D341Med (cell line): Measurements from ENCODE around the gene LIPF.
"Not testable (repeated sequence)": the region's sequence is repeated elsewhere in the genome, so short reads cannot be mapped to it uniquely, and the experiment has no call there.

Experiments
- DNase-seq: peaks from one replicate; pipeline ENCODE4 v3.0.0; 2012; ENCODE audit warnings: low spot score

LIPF gene

DNA sequence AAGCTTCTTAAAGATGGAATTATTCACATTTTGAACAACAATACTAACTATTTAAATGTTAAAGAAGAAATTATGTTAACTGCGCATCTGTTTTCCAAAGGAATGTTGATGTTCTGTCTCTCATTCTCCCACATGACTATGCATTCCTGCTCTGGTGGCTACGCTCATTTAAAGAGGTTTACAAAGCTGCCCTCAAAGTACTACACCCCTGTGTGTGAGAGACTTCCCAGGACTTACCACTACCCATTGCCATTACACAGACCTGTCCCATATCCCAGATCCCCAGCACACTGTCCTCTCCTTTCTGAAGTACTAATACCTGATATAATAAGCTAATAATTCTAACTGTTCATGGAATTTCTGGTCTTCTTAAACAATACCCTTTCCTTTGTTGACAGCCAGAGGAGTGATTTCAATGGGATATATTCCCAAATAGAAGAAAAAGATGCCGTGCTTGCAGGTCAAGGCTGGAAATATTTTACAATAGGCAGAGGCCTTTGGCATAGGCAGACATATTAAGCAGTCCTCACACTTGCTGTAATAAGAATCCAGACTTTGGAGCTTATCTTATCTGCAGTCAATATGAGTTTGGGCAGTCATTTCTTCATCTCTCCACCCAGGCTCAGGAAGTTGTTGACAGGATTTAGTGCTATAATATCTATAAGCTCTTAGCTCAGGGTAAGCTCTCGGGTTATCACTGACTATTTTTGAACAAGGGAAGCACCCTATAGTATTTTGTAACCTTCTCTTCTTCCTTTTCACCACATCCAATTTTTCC is 12.2 kb downstream of the LIPF start:
- no peak for DNase-seq

DNA sequence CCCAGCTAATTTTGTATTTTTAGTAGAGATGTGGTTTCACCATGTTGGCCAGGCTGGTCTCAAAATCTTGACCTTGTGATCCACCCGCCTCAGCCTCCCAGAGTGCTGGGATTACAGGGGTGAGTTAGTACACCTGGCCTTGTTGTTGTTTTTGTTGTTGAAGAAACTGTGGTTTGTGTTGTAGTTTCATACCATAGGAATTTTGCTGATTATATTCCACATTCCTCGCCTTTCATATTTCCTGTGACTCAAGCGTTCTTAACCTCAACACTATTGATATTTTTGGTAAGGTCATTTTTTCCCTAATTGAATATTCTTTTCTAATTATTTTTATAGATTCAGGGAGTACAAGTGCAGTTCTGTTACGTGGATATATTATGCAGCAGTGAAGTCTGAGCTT is 16.7 kb downstream of the LIPF start:
- no peak for DNase-seq

DNA sequence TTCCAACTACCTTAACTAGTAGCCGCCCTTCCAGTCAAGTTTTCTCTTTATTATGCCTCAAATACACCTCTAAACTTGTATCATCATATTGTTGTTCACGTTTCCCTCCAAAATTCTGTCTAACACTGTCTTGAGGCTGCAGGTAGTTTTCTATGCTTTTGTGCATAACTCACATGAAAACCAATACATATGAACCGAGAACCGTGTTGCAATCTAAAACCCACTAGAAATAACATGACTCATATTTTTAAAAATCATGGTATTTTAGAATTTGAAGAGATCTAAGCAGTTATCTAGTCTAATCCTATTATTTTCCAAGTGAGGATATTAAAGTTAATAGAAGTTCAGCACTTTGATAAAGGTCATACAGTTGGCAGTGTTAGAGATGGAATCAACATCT is 18.2 kb downstream of the LIPF start:
- no peak for DNase-seq

DNA sequence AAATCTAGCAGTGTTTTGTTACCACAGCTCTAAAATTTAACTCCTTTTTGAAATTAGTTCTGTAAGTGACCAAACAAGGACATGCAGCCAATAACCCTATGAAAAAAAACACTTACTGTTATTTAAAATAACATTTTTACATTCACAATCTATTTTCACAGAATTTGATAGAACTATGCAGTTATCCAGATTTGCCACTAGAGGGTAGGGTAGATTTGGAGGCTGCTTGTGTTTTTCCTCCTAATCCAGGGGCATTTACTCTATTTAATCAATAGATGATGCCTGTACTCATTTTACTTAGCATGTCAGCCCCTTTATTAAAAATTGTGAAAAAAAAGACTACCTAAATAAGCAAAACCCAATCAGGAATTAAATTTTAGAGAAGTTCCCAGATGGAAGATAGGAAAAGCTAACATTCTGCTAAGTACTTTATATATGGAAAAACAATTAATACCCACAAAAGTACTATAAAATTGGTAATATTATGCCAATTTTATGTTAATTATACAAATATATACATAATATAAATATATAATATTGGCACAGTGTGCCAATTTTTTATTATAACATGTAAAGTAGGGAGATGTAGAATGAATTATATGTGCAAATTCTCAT is 23.7 kb downstream of the LIPF start:
- DNase-seq, result peak; percentile 12

DNA sequence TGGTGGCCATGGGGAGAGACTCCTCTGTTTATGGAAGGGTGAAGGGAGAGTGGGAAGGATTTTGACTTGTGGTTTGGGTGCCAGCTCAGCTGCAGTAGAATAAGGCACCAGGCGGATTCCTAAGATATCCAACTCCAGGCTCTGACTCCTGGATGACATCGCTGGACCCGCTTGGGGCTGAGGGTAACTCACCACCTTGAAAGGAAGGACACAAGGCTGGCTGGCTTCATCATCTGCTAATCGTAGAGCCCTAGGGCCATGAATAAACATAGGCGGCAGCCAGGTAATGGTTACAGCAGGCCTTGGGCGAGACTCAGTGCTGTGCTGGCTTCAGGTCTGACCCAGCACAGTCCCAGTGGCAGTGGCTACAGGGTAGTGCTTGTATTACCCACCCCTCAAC is 25.1 kb downstream of the LIPF start:
- DNase-seq, result no peak

DNA sequence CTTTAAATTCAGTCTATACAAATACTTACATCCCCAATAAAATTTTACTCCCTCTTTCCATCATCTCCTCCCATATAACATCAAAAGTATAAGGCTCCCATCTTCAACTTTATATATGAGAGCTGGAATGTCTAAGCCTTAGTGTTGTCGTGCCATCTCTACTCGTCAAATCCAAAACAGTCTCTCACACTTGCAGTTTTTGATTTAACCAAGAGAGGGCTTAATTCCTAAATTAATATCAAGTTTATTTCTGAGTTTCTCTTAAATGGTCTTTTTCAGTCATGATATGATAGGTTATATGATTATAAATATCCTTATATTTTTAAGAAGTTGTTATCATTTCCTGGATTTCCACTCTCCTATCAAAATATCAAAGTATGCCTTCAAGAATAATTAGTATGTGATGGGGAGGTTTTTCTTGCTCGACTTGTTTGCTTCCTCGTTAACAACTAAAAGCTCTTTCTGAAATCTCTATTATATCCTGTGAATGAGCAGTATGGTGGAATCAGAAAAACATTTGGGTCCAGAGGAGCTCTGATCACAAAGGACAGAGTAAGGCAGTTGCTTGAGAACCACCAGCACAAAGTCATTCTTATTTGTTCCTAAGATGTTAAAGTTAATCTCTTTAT is 29.3 kb downstream of the LIPF start:
- DNase-seq, result no peak

DNA sequence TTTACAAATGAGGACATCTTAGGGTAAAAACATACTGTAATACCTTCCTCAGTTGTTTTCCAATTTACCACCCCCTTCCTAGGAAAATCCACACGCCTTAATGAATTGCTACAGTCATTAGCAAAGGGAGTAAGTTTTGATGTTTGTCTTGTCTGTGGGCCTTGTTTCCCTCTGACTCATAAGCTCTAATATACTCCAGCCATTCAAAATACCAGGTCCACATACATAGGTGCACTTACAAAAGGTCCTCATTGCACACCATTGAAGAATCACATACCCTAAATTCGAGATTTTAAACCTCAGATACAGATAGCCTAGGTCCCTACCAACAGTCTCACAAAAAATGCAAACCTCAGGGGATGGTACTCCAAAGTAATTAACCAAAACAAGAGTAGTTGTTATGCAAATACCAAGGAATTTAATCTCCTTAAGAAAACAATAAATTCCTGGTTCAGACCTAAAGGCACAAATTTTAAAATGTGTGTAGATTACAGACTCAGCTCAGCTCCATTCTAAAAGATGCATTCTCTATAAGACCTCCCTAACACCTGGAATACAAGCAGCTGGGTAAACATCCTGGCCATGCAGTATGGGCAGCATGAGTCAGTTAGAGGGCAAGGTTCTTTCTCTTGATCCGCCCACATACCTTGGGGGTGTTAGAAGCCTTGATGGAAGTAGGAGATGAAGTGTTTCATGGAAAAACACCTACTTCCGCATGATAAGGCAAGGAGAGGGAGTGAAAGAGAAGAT is 38.8 kb downstream of the LIPF start:
- DNase-seq, result no peak

DNA sequence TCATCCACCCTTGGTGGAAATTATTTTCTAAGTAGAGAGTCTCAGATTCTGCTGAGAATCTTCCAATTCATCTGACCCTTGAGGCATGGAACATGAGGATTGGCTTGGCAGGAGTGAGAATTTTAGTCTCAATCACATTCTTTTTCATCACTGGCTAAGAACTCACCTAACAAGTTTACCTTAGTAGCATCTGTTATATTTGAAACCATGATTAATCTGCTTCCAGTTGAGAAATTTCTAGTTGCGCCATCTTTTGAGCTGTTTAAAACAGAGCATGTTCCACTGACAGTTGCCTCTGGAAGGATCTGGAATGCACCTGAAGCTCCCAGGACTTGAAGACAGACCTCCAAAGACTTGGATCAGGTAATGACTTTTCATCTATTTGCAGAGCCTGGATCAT is 41.7 kb downstream of the LIPF start, which contains the start of gene LIPK:
Gene LIPK, plus strand, starts transcription at position 292 of the 400 bp plus-strand sequence. CDS start 18,295 bp downstream, outside the sequence.
- no peak for DNase-seq

DNA sequence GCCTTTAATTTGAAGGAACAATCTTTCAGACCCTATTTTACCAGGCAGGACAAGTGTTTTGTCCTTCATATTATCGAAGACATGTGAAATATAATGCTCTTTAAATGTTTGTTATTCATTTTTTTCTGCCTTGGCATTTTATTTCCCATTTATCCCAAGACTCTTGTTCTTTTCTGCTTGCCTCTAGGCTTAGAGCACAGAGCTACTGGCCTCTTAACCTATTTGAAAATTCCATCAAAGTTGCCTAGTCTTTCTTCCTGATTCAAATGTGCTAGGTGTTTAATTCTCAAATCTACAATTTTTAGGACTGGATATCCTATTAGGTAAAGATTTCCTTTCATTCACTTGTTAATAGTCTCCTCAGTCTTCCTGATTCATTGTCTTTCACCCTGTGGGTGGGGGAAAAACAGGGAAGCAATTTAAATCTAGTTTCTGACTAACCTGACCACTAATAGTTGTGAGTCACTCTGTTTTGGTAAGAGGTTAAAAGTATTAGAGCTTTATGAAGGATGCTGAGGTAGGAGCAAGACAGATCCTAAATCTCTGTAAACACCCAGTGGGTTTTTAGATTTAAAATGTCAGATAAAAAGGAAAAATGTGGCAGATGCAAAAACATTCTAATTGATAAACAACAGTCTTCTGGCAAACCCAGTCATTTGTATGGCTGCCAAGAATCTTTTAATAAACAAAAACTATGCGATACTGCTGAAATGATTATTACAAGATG is 43.4 kb downstream of the LIPF start:
- no peak for DNase-seq

DNA sequence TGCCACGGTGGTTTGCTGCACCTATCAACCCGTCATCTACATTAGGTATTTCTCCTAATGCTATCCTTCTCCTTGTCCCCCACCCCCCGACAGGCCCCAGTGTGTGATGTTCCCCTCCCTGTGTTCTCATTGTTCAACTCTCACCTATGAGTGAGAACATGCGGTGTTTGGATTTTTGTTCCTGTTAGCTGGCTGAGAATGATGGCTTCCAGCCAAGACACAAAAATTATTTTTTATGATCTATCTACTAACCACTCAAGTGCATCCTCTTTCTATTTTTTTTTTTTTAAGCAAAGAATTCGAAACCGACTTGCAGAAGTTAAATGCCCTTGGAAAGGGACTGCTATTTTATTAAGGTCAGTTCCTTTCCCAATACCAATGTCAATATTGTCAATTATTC is 45.1 kb downstream of the LIPF start:
- DNase-seq, result not testable (repeated sequence)

DNA sequence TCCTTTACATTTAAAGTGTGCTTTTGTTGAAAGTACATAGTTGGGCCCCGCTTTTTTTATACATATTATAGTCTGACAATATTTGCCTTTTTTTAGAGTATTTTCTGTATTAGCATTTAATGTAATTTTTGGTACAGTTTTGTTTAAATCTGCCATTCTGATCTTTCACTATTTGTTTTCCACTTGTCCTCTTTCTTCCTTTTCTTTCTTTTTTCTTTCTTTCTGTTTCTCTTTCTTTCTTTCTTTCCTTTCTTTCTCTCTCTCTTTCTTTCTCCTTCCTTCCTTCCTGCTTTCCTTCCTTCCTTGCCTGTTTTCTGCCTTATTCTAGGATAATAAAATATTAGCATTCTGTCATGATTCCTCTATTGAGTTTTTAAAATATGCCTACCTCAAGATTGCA is 51.3 kb downstream of the LIPF start:
- no peak for DNase-seq

DNA sequence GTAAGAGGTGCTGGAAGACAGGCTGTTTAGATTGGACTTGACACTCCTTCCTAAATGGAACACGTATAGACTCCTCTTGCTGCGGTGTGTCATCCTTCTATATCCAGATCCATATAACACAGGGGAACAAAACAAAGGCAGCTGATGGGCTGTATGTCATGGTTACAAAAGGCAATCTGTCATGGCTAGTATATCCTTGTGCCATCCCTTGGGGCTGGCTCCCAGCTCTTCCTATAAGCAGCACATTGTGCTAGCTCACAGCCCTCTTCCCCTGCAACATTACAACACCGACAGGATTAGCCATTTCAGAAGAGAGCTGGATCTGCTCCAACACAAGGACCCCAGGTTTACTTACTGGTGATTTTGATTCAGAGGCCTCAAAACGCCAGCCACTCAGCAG is 57.1 kb downstream of the LIPF start:
- no peak for DNase-seq

DNA sequence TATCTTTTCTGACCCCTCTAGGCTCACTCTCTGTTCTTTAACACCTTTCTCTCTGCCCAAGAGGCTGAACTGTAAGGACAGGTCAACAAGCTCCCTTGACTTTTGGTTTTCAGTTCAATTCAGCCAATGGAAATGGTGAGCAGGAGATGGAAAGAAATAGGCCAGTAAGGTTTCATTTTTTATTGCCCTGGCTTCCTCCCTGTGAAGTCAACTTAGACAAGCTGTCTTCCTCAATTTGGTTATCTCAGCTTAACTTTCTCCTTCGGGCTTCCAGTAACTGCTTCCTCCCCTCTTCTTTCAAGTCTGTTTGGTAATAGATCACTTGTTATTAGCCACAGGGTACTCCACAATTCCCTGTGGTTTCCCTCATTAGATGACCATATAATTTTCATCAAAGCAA is 61.6 kb downstream of the LIPF start:
- DNase-seq, result no peak

DNA sequence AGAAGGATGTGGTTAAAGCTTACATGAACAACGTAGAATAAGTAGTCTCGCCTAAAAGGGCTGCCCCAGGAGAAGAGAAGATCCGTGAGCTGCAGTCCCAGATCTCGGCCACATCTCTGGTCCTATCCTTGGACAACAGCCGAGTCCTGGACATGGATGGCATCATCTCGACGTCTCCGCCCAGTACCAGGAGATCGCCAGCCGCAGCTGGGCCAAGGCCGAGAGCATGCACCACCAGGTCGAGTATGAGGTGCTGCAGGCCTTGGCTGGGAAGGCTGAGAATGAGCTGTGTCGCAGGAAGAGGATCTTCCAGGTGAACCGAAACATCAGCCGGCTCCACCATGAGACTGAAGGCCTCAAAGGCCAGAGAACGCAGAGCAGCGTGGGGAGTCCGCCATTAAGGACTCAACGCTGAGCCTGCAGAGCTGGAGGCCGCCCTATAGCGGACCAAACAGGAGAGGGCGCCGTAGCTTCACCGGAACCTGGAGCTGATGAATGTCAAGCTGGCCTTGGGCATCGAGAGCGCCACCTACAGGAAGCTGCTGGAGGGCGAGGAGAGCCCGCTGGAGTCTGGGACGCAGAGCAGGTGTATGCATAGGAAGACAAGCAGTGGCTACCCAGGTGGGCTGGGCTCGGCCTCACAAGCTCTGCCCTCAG is 64.0 kb downstream of the LIPF start:
- DNase-seq, result no peak
